ENCODE measurements around the gene BAIAP2.

The BAIAP2 gene

GRCh38 chr17:81161536-81161935, 126.6 kb downstream of the BAIAP2 start:
- H3K27me3 Mint-ChIP-seq (ENCODE audit: low read depth, poor library complexity): no peaks in the 10 kb centered on the region
- H3K27ac Mint-ChIP-seq: no peak overlapping the region
- H3K9me3 Mint-ChIP-seq: no peaks in the 10 kb centered on the region
- no peak for DNase-seq
- no peak overlapping the region for H3K4me3 Mint-ChIP-seq
- no peaks in the 10 kb centered on the region for H3K36me3 Mint-ChIP-seq (ENCODE audit: low read depth)
- H3K4me1 Mint-ChIP-seq: peaks cover 13% of the 10 kb centered on the region
- no peak for TF ChIP-seq CTCF (IDR thresholded peaks at IDR 0.05)

DNA sequence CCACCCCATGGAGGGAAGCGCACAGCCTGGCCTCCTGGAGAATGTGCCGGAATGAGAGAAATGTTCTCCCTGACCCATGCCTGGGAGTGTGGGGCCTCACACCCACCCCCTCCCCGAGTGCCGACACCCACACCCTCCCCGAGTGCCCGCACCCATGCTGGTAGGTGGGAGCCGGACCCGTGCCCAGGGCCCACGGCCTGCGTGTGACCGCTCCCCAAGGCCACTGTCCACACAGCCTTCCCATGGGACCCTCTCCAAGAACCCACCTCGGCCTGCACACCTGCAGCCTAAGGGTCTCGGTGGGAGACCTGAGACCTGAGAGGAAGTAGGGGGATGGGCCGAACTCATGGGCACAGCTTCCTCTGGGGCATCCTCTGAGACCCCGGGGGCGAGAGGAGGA, 127.0 kb downstream of the BAIAP2 start:
- Mint-ChIP-seq H3K27me3 (ENCODE audit: low read depth, poor library complexity) (no peaks in the 10 kb centered on the region), H3K27ac (no peak overlapping the region), H3K4me3 (no peak overlapping the region), H3K4me1 (peaks cover 13% of the 10 kb centered on the region), H3K36me3 (ENCODE audit: low read depth) (no peaks in the 10 kb centered on the region), H3K9me3 (no peaks in the 10 kb centered on the region)
- DNase-seq: no peak
- no peak for TF ChIP-seq CTCF (IDR thresholded peaks at IDR 0.05)

- DNase-seq: no peak
- Mint-ChIP-seq H3K36me3 (ENCODE audit: low read depth) (no peaks in the 10 kb centered on the region), H3K27ac (no peak overlapping the region), H3K27me3 (ENCODE audit: low read depth, poor library complexity) (no peaks in the 10 kb centered on the region), H3K4me3 (no peak overlapping the region), H3K4me1 (peaks cover 18% of the 10 kb centered on the region), H3K9me3 (no peaks in the 10 kb centered on the region)
- no peak for TF ChIP-seq CTCF (IDR thresholded peaks at IDR 0.05)
Observed at GRCh38 chr17:81162491-81162890, 127.5 kb downstream of the BAIAP2 start.

DNA sequence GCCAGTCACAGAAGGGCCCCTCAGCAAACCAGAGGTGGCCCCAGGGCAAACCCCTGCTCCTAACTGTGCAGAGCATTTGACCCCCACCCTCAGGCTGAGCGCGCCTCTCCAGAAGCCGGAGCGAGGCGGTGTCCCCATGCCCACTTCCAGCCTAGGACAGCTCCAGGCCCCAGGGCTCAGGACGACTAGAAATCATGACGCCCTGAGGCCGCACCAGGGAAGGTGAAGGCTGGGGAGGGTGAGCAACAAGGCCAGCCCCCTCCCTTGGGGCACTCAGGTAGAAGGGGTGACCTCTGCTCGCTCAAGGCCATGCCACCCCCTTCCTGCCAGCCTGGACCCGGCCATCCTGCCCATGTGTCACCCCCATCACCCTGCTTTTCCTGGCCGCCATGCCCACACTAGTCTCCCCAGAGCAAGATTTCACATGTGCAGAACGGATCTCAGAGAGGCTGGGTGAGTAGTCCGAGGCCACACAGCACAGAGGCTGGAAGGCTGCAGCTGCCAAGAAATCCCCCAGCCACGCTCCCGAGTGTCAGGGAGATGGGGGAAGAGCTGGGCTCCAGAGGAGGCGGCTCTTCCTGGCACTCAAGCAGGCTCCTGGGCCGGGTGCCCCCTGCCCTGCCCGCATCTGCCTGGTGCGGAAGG, 128.2 kb downstream of the BAIAP2 start:
- no peak overlapping the region for H3K27ac Mint-ChIP-seq
- no peaks in the 10 kb centered on the region for H3K36me3 Mint-ChIP-seq (ENCODE audit: low read depth)
- H3K4me3 Mint-ChIP-seq: no peak overlapping the region
- peaks cover 18% of the 10 kb centered on the region for H3K4me1 Mint-ChIP-seq
- H3K27me3 Mint-ChIP-seq (ENCODE audit: low read depth, poor library complexity): no peaks in the 10 kb centered on the region
- no peak for TF ChIP-seq CTCF (IDR thresholded peaks at IDR 0.05)
- H3K9me3 Mint-ChIP-seq: no peaks in the 10 kb centered on the region
- no peak for DNase-seq

- no peak overlapping the region for H3K4me3 Mint-ChIP-seq
- no peak for TF ChIP-seq CTCF (IDR thresholded peaks at IDR 0.05)
- no peak overlapping the region for H3K27ac Mint-ChIP-seq
Observed at GRCh38 chr17:81163703-81164370, 128.9 kb downstream of the BAIAP2 start.

More at GRCh38 chr17:81163703-81164370, 128.9 kb downstream of the BAIAP2 start:
- Mint-ChIP-seq H3K4me1 (peaks cover 17% of the 10 kb centered on the region), H3K27me3 (ENCODE audit: low read depth, poor library complexity) (no peaks in the 10 kb centered on the region), H3K9me3 (no peaks in the 10 kb centered on the region), H3K36me3 (ENCODE audit: low read depth) (no peaks in the 10 kb centered on the region)
- DNase-seq: no peak
